K562 (cell line): ENCODE measurements around the gene TRIM37. TPM values are rescaled to one million over a fixed set of nuclear protein-coding genes. Genes with fewer than 3 reads are reported as not detected.

Experiments
- ATAC-seq: fragments of 200-7000 bp; cut with Tn5 transposase; 3 replicates; pipeline ENCODE4 v1.9.1; 2020; ENCODE audit warnings: moderate library complexity
- Bru-seq: library from RNA; stranded (reverse); fragments of 400-500 nt; gene quantifications from one replicate; lab custom pipeline; 2021; lab: Mats Ljungman, UMichigan
- BruChase-seq, 2 experiments: library from RNA; stranded (reverse); fragments of 400-500 nt; gene quantifications; one replicate each; lab custom pipeline; 2021; lab: Mats Ljungman, UMichigan
- BruUV-seq: library from RNA; stranded (reverse); fragments of 400-500 nt; replicated peaks from 2 replicates; lab custom pipeline; 2021; lab: Mats Ljungman, UMichigan
- CTCF ChIA-PET: fragments of 300-600 bp; formaldehyde crosslinking; extraction: SDS; loops from one replicate; lab custom pipeline; 2021; ENCODE audit warnings: low intra/inter-chr PET ratio; lab: Yijun Ruan, JAX
- POLR2A ChIA-PET: fragments of 300-600, 350-650 bp; sonication (Branson Sonifier 250); formaldehyde crosslinking; extraction: SDS; loops from one replicate; lab custom pipeline; 2021; ENCODE audit warnings: antibody characterized with exemption, inconsistent platforms; lab: Yijun Ruan, JAX
- DNase-seq, 4 experiments: peaks; one replicate each; pipeline versions ENCODE4 v3.0.0 to v3.0.0-alpha.2; 2011 to 2018; ENCODE audit warnings: low spot score in 3 of 4, mixed read lengths in 3 of 4; ENCODE audit errors: extremely low read depth in 1 of 4
- FAIRE-seq: peaks from 2 replicates; lab custom pipeline; 2011; peaks lifted over from hg19 to GRCh38; lab: Jason Lieb, UNC
- H2AFZ ChIP-seq: 2 replicates; pipeline ENCODE4 v1.6.0; 2011; ENCODE audit warnings: low read depth, low read length, control low read depth, inconsistent platforms
- H3K27ac ChIP-seq: fragments of 200-600 bp; 3 replicates; pipeline ENCODE4 v1.8.0; 2011; ENCODE audit warnings: low read depth, mild to moderate bottlenecking, control low read depth, inconsistent platforms, low read length, moderate library complexity, mixed read lengths; ENCODE audit errors: extremely low read depth
- H3K27me3 ChIP-seq, 2 experiments: fragments of 300-600 bp in 1 of 2; 2 replicates in 1 of 2; 3 replicates in 1 of 2; pipeline versions ENCODE4 v1.6.0 to v1.8.0; 2011; ENCODE audit warnings: inconsistent platforms in 2 of 2, low read length in 2 of 2, mild to moderate bottlenecking in 1 of 2, mixed read lengths in 1 of 2, moderate library complexity in 1 of 2; ENCODE audit not compliant: control insufficient read depth in 2 of 2, insufficient read depth in 2 of 2
- H3K36me3 ChIP-seq: fragments of 300-600 bp; 3 replicates; pipeline ENCODE4 v1.8.0; 2011; ENCODE audit warnings: mild to moderate bottlenecking, low read length, inconsistent platforms; ENCODE audit not compliant: control insufficient read depth, insufficient read depth
- H3K4me1 ChIP-seq, 2 experiments: fragments of 200-600 bp in 1 of 2; replicated peaks in 1 of 2; 2 replicates in 1 of 2; 3 replicates in 1 of 2; pipeline versions ENCODE4 v1.5.1 to v1.8.0; 2011; ENCODE audit warnings: inconsistent platforms in 2 of 2, low read length in 2 of 2, mild to moderate bottlenecking in 1 of 2, mixed read lengths in 1 of 2, moderate library complexity in 1 of 2; ENCODE audit not compliant: control insufficient read depth in 2 of 2, insufficient read depth in 2 of 2
- H3K4me2 ChIP-seq: 2 replicates; pipeline ENCODE4 v1.6.1; 2011; ENCODE audit warnings: low read length, control low read depth, inconsistent platforms, mixed read lengths; ENCODE audit not compliant: insufficient read depth
- H3K4me3 ChIP-seq: fragments of 200-600 bp; sonication (generic), shearing (Covaris generic); 2 replicates; pipeline ENCODE4 v1.5.1; 2016; ENCODE audit warnings: control low read depth, inconsistent platforms
- H3K79me2 ChIP-seq: fragments of 200-600 bp; 3 replicates; pipeline ENCODE4 v1.8.0; 2011; ENCODE audit warnings: low read length, inconsistent platforms; ENCODE audit not compliant: control insufficient read depth, insufficient read depth
- H3K9ac ChIP-seq, 2 experiments: 2 replicates each; pipeline versions ENCODE4 v1.6.0 to v1.6.1; 2011; ENCODE audit warnings: low read depth in 2 of 2, low read length in 2 of 2, control low read depth in 1 of 2, inconsistent platforms in 1 of 2, mild to moderate bottlenecking in 1 of 2, mixed read lengths in 1 of 2; ENCODE audit not compliant: insufficient read depth in 1 of 2
- H3K9me1 ChIP-seq: one replicate; pipeline ENCODE4 v1.6.0; 2011; ENCODE audit warnings: inconsistent platforms, mild to moderate bottlenecking, low read length, moderate library complexity; ENCODE audit not compliant: control insufficient read depth, insufficient read depth
- H3K9me3 ChIP-seq: replicated peaks from 2 replicates; pipeline ENCODE4 v1.5.1; 2011; ENCODE audit warnings: low read depth, low read length, inconsistent platforms; ENCODE audit not compliant: control insufficient read depth, insufficient read depth
- H4K20me1 ChIP-seq: replicated peaks from 2 replicates; pipeline ENCODE4 v1.6.1; 2011; ENCODE audit warnings: low read length, inconsistent platforms, mixed read lengths; ENCODE audit not compliant: control insufficient read depth, insufficient read depth
- FOXJ2 ChIP-seq: fragments of 200-800 bp; sonication (Bioruptor generic); IDR thresholded peaks from 2 replicates; pipeline ENCODE4 v1.6.1; 2016; ENCODE audit warnings: missing genetic modification characterization, missing compliant biosample characterization
- KAT7 ChIP-seq: sonication (generic); formaldehyde crosslinking; IDR thresholded peaks from 2 replicates; pipeline ENCODE4 v1.8.0; 2022; ENCODE audit warnings: missing genetic modification reagents, mild to moderate bottlenecking, borderline replicate concordance
- MCM3 ChIP-seq: fragments of 450-650 bp; IDR thresholded peaks from 2 replicates; pipeline ENCODE4 v1.6.1; 2016
- MECOM ChIP-seq: fragments of 250-450 bp; sonication (Bioruptor Pico); IDR thresholded peaks from 2 replicates; pipeline ENCODE4 v1.8.0; 2022; ENCODE audit warnings: inconsistent platforms
- RBM14 ChIP-seq: fragments of 200-400 bp; formaldehyde crosslinking; IDR thresholded peaks from 2 replicates; pipeline ENCODE4 v1.6.1; 2018; ENCODE audit warnings: low read depth, mild to moderate bottlenecking, low read length, moderate library complexity, borderline replicate concordance; ENCODE audit not compliant: insufficient read depth
- SAFB ChIP-seq: fragments of 200-400 bp; formaldehyde crosslinking; IDR thresholded peaks from 2 replicates; pipeline ENCODE4 v1.6.1; 2017; ENCODE audit warnings: low read depth, low read length, borderline replicate concordance
- SNAPC5 ChIP-seq: fragments of 250-450 bp; sonication (Bioruptor Pico); IDR thresholded peaks from 2 replicates; pipeline ENCODE4 v1.8.0; 2021; ENCODE audit warnings: moderate library complexity, mild to moderate bottlenecking, inconsistent platforms
- TAF9B ChIP-seq: fragments of 450-650 bp; IDR thresholded peaks from 2 replicates; pipeline ENCODE4 v1.6.1; 2018; ENCODE audit warnings: mild to moderate bottlenecking; ENCODE audit not compliant: partially characterized antibody
- ZBTB33 ChIP-seq: sonication (generic); formaldehyde crosslinking; IDR thresholded peaks from 2 replicates; pipeline ENCODE4 v1.8.1; 2023; ENCODE audit warnings: mild to moderate bottlenecking, missing genetic modification reagents
- ZFP36 ChIP-seq: fragments of 150-350 bp; IDR thresholded peaks from 2 replicates; pipeline ENCODE4 v1.6.1; 2018; ENCODE audit warnings: low read length, low read depth; ENCODE audit not compliant: partially characterized antibody
- ZKSCAN3 ChIP-seq: fragments of 250-450 bp; sonication (Bioruptor Pico); IDR thresholded peaks from 2 replicates; pipeline ENCODE4 v1.4.0; 2020
- ZNF3 ChIP-seq: fragments of 250-450 bp; sonication (Bioruptor Pico); IDR thresholded peaks from 2 replicates; pipeline ENCODE4 v1.5.0; 2021; ENCODE audit warnings: mild to moderate bottlenecking, moderate library complexity
- ZNF507 ChIP-seq: conservative IDR thresholded peaks from 2 replicates; pipeline ENCODE4 v1.6.1; 2017; ENCODE audit warnings: missing genetic modification characterization, missing compliant biosample characterization
- WGBS: fragments of 100-300 bp; shearing (Covaris generic); methylation state at CpG from one replicate; pipeline ENCODE4 v1.1.6; 2016; ENCODE audit warnings: low coverage, mixed read lengths; ENCODE audit not compliant: insufficient coverage; ENCODE audit errors: missing lambda C conversion rate; 5-methylcytosine and 5-hydroxymethylcytosine counted together
- in situ Hi-C: fragments of 300-500 bp; cut with MboI; formaldehyde crosslinking; loops from 4 replicates; pipeline ENCODE4 v1.15.0; 2018; ENCODE audit warnings: inconsistent platforms, mixed read lengths
- intact Hi-C: fragments of 100-400 bp; cut with micrococcal nuclease; formaldehyde crosslinking; loops from 2 replicates; pipeline ENCODE4 v1.14.2; 2022
- long read RNA-seq, 3 experiments: library from polyadenylated mRNA in 2 of 3; library from RNA in 1 of 3; unstranded in 2 of 3; stranded (forward) in 1 of 3; transcript quantifications; one replicate each; pipeline ENCODE4 v2.0.0, GENCODE V29; 2019 to 2022
- polyA minus RNA-seq, 3 experiments: library from RNA; depleted of rRNA, polyadenylated mRNA; stranded (reverse); fragments of >200 nt; gene quantifications; 2 replicates each; pipeline ENCODE4 v1.2.3, GENCODE V29; 2011
- polyA plus RNA-seq, 8 experiments: library from polyadenylated mRNA; depleted of rRNA in 4 of 8; stranded (reverse) in 5 of 8; unstranded in 3 of 8; fragments of >200 nt; fragmentation: Nextera tagmentation in 2 of 8; fragmentation: Illumina TruSeq in 1 of 8; extraction: Ambion mirVana in 2 of 8; extraction: Trizol in 1 of 8; gene quantifications; 2 replicates each; pipeline versions ENCODE4 v1.2.1 to v1.2.3, GENCODE V29; 2011 to 2014; ENCODE audit warnings: inconsistent platforms in 1 of 8, missing spikeins in 1 of 8
- total RNA-seq, 7 experiments: library from RNA; depleted of rRNA in 6 of 7; stranded (reverse); fragments of >200 nt in 6 of 7; fragmentation: Illumina TruSeq in 2 of 7; extraction: Trizol in 2 of 7; gene quantifications; 2 replicates each; pipeline versions ENCODE4 v1.2.1 to v1.2.3, GENCODE V29; 2011 to 2021; ENCODE audit warnings: low replicate concordance in 1 of 7

The TRIM37 gene
- total RNA-seq (2011; cell fraction: chromatin; rRNA removed; ENCODE audit: low replicate concordance), result 83.1 and 102 TPM in 2 replicates
- total RNA-seq (2011; cell fraction: nucleolus; rRNA removed), result 31.0 and 48.2 TPM in 2 replicates
- 47.7 and 71.5 TPM in 2 replicates for total RNA-seq (2011; cell fraction: nucleoplasm; rRNA removed)
- total RNA-seq (2014; rRNA removed) (19.7 and 20.4 TPM in 2 replicates), total RNA-seq (2014; rRNA removed; fragmentation: Illumina TruSeq; extraction: Trizol) (30.3 and 31.3 TPM in 2 replicates), total RNA-seq (2015; rRNA removed; fragmentation: Illumina TruSeq; extraction: Trizol) (28.4 and 31.4 TPM in 2 replicates), total RNA-seq (2021) (22.3 and 25.0 TPM in 2 replicates), polyA plus RNA-seq (2011; rRNA removed) (28.0 and 30.3 TPM in 2 replicates), polyA plus RNA-seq (2014; fragmentation: Illumina TruSeq; extraction: Trizol) (18.4 and 23.8 TPM in 2 replicates), polyA plus RNA-seq (2014; fragmentation: Nextera tagmentation; extraction: Ambion mirVana) (1 to 10 TPM; 4.5 to 8.6 TPM), polyA plus RNA-seq (2014; rRNA removed) (15.7 and 18.2 TPM in 2 replicates), polyA minus RNA-seq (2011; rRNA and poly(A)+ RNA removed) (57.4 and 60.9 TPM in 2 replicates), Bru-seq, nascent RNA (percentile 75 among the genes with signal in this experiment), BruChase-seq, experiment 1, labeled RNA remaining after a 2-hour chase (percentile 80 among the genes with signal in this experiment), BruChase-seq, experiment 2, labeled RNA remaining after a 6-hour chase (percentile 79 among the genes with signal in this experiment)
- polyA plus RNA-seq (2011; cell fraction: cytosol; rRNA removed), result 7.3 and 11.6 TPM in 2 replicates
- polyA plus RNA-seq (2011; cell fraction: nucleus; rRNA removed), result 18.4 and 21.2 TPM in 2 replicates
- polyA plus RNA-seq (2012), result 14.2 and 21.0 TPM in 2 replicates
- polyA minus RNA-seq (2011; cell fraction: cytosol; rRNA and poly(A)+ RNA removed), result 17.5 and 24.7 TPM in 2 replicates
- 25.7 and 44.2 TPM in 2 replicates for polyA minus RNA-seq (2011; cell fraction: nucleus; rRNA and poly(A)+ RNA removed)
- long read RNA-seq, experiment 1, full-length matches to known transcripts, result 46 of 100 reads
- long read RNA-seq, experiment 1, partial matches to known transcripts, result 27 of 100 reads
- long read RNA-seq, experiment 1, other reads (novel, unspliced or antisense), result 27 of 100 reads
- long read RNA-seq, experiment 2, full-length matches to known transcripts, result 2 of 23 reads
- long read RNA-seq, experiment 2, partial matches to known transcripts, result 5 of 23 reads
- long read RNA-seq, experiment 2, other reads (novel, unspliced or antisense), result 16 of 23 reads
- long read RNA-seq, experiment 3, full-length matches to known transcripts, result 8 of 11 reads
- long read RNA-seq, experiment 3, partial matches to known transcripts, result 1 of 11 reads
- long read RNA-seq, experiment 3, other reads (novel, unspliced or antisense), result 2 of 11 reads

GRCh38 chr17:59106463-59107305 lies at the start of gene TRIM37:
TSS of gene TRIM37 (minus strand) at chr17:59106880. CDS start at chr17:59106461, 419 bp downstream.
- Histone ChIP-seq H3K9me3 (no peaks in the 10 kb centered on the region), H3K4me1 (peaks cover 9 to 17% of the 10 kb centered on the region in 2 experiments; a peak in 4 of 5 replicates), H3K27me3 (no peaks in the 10 kb centered on the region), H4K20me1 (no peaks in the 10 kb centered on the region), H2AFZ (peak within 1 kb of the TSS; percentile 94), H3K4me2 (peak within 1 kb of the TSS; percentile 98), H3K4me3 (peak within 1 kb of the TSS; percentile 86), H3K79me2 (peaks cover 41% of the 10 kb centered on the region), H3K36me3 (peaks cover 33% of the 10 kb centered on the region), H3K27ac (peak within 1 kb of the TSS; percentile 87), H3K9me1 (no peaks in the 10 kb centered on the region), H3K9ac (peak within 1 kb of the TSS; percentile 81 to 95)
- ATAC-seq (peak; percentile 98), FAIRE-seq (peak; percentile 95), DNase-seq (peak; percentile 97 to 99 (median 97))
- POLR2A ChIA-PET, result interaction anchor here (0.6 to 2.4 kb wide), 12 partner anchors 9 to 731 kb away, joined by 3 to 18 read pairs (median 5); partner anchors contain the start of genes PRR11 and SKA2
- CTCF ChIA-PET, result no interaction called here
- no TSS peak for BruUV-seq
- in situ Hi-C loops (no loop called here), intact Hi-C loops (loop anchor here (2.0 kb wide), 1 partner anchor 48 kb away; the partner anchor contains the start of genes PRR11 and SKA2)
- under 1% methylated on average over 75 of the region's 89 CpGs for WGBS
- TF ChIP-seq ZFP36, result no peak
- TF ChIP-seq TAF9B, result no peak
- no peak for TF ChIP-seq MCM3
- TF ChIP-seq SNAPC5 (CRISPR knock-in tag), result no peak
- TF ChIP-seq MECOM (CRISPR knock-in tag), result no peak
- no peak for TF ChIP-seq RBM14
- peak; percentile 83 for TF ChIP-seq ZBTB33 (CRISPR knock-in tag)
- TF ChIP-seq ZNF3, result no peak
- TF ChIP-seq SAFB, result 0 out of 2 replicates have a peak, but pooled peaks have one; percentile 9
- TF ChIP-seq ZKSCAN3 (CRISPR knock-in tag), result no peak
- TF ChIP-seq FOXJ2 (tag), result no peak
- peak; percentile 96; the same call in 1 of the 2 replicates for TF ChIP-seq KAT7 (CRISPR knock-in tag)
- TF ChIP-seq ZNF507 (tag), result no peak
